NB4 (cell line): ENCODE measurements around the gene S100A3.

ENCODE experiments used
- MYC ChIP-seq: IDR thresholded peaks from 2 replicates; pipeline ENCODE4 v1.6.1; 2011; ENCODE audit warnings: low read depth, low read length
- POLR2A ChIP-seq: IDR thresholded peaks from 2 replicates; pipeline ENCODE4 v1.6.1; 2011; ENCODE audit warnings: mild to moderate bottlenecking; ENCODE audit not compliant: insufficient read length; ENCODE audit errors: extremely low read depth
- TF ChIP-seq, protein P1 (sequence below): IDR thresholded peaks from one replicate; pipeline ENCODE4 v1.5.1; 2012; ENCODE audit warnings: low read depth, low read length
- TF ChIP-seq, protein P2 (sequence below): IDR thresholded peaks from 2 replicates; pipeline ENCODE4 v1.6.1; 2011; ENCODE audit warnings: low read depth, low read length

DNA sequence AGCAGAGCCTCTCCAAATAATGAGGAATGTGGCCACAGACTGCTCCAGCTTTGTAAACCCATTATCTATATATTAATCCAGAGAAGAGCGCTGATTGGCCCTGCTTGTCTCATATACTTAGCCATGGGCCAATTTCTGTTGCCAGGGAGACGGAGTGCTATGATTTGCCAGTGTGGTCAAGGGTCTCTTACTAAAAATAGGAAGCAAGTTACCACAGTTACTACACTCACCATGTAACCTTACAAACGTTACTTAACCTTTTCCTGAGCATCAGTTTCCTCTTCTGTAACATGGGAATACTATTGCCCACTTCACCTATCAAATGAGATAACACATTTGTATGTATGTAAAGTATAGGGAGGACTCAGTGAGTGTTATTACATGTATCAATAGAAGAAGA lies 24.3 kb upstream of the S100A3 start:
- TF ChIP-seq, protein P1, sequence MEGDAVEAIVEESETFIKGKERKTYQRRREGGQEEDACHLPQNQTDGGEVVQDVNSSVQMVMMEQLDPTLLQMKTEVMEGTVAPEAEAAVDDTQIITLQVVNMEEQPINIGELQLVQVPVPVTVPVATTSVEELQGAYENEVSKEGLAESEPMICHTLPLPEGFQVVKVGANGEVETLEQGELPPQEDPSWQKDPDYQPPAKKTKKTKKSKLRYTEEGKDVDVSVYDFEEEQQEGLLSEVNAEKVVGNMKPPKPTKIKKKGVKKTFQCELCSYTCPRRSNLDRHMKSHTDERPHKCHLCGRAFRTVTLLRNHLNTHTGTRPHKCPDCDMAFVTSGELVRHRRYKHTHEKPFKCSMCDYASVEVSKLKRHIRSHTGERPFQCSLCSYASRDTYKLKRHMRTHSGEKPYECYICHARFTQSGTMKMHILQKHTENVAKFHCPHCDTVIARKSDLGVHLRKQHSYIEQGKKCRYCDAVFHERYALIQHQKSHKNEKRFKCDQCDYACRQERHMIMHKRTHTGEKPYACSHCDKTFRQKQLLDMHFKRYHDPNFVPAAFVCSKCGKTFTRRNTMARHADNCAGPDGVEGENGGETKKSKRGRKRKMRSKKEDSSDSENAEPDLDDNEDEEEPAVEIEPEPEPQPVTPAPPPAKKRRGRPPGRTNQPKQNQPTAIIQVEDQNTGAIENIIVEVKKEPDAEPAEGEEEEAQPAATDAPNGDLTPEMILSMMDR = no peak
- TF ChIP-seq POLR2A (no peak), MYC (no peak)
- TF ChIP-seq, protein P2, sequence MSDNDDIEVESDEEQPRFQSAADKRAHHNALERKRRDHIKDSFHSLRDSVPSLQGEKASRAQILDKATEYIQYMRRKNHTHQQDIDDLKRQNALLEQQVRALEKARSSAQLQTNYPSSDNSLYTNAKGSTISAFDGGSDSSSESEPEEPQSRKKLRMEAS = no peak
